GM12891 (cell line): ENCODE measurements around the gene ARAF.

ENCODE experiments used
- POLR2A ChIP-seq: IDR thresholded peaks from 2 replicates; pipeline ENCODE4 v1.6.1; 2011; ENCODE audit warnings: low read depth, low read length, control low read depth
- TAF1 ChIP-seq: IDR thresholded peaks from 2 replicates; pipeline ENCODE4 v1.6.1; 2011; ENCODE audit warnings: low read depth, low read length, control low read depth

DNA sequence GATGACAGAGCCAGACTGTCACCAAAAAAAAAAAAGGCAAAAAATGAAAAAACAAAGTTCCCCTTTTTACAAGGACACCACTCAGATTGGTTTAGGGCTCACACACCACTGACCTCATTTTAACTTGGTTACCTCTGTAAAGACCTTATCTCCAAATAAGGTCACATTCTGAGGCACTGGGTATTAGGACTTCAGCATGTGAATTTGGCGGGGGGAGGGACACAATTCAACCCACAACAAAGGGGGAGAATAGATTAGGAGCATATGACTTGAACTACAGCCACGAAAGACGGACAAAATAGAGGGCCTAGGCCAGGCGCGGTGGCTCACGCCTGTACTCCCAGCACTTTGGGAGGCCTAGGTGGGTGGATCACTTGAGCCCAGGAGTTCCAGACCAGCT lies 31.0 kb upstream of the ARAF start:
- TF ChIP-seq POLR2A (no peak), TAF1 (no peak)
